A549 (cell line): Measurements from ENCODE around the gene ZBTB48. TPM values are rescaled to one million over a fixed set of nuclear protein-coding genes. Genes with fewer than 3 reads are reported as not detected.

Experiments
- ATAC-seq, 2 experiments: fragments of 200-7000 bp in 1 of 2; fragments of >200 bp in 1 of 2; cut with Nextera tagmentation in 1 of 2; cut with Tn5 transposase in 1 of 2; 3 replicates each; pipeline versions ENCODE4 v1.8.0 to v1.9.1; 2018 to 2020; ENCODE audit warnings: mild to moderate bottlenecking in 1 of 2, moderate library complexity in 1 of 2
- CTCF ChIA-PET: fragments of 300-600 bp; sonication (Branson Sonifier 250); formaldehyde crosslinking; extraction: SDS; loops from one replicate; lab custom pipeline; 2021; ENCODE audit warnings: antibody characterized with exemption, inconsistent platforms; lab: Yijun Ruan, JAX
- POLR2A ChIA-PET: fragments of 350-600 bp; formaldehyde crosslinking; extraction: SDS; loops from one replicate; lab custom pipeline; 2021; ENCODE audit warnings: antibody characterized with exemption, inconsistent platforms; lab: Yijun Ruan, JAX
- DNase-seq, 2 experiments: peaks; one replicate each; pipeline versions ENCODE4 v3.0.0 to v3.0.0-alpha.2; 2011 to 2016; ENCODE audit warnings: low read depth in 1 of 2, low spot score in 1 of 2
- FAIRE-seq: peaks from 2 replicates; lab custom pipeline; 2011; peaks lifted over from hg19 to GRCh38; lab: Jason Lieb, UNC
- H3K27ac ChIP-seq, 2 experiments: fragments of >200 bp; sonication (Bioruptor Twin); formaldehyde crosslinking; 3 replicates each; pipeline ENCODE4 v1.5.1; 2016 to 2017
- H3K4me1 ChIP-seq: fragments of >200 bp; sonication (Bioruptor Twin); formaldehyde crosslinking; 3 replicates; pipeline ENCODE4 v1.6.1; 2016
- H3K4me2 ChIP-seq: fragments of >200 bp; sonication (Bioruptor Twin); formaldehyde crosslinking; 3 replicates; pipeline ENCODE4 v1.6.1; 2016
- H3K4me3 ChIP-seq: fragments of >200 bp; sonication (Bioruptor Twin); formaldehyde crosslinking; 3 replicates; pipeline ENCODE4 v1.5.1; 2016
- H3K9me3 ChIP-seq: fragments of >200 bp; sonication (Bioruptor Twin); formaldehyde crosslinking; 3 replicates; pipeline ENCODE4 v1.6.1; 2016
- BHLHE40 ChIP-seq: IDR thresholded peaks from 2 replicates; pipeline ENCODE4 v1.6.1; 2012; ENCODE audit warnings: low read depth, low read length, inconsistent platforms
- EHF ChIP-seq: fragments of 250-450 bp; sonication (Bioruptor Pico); IDR thresholded peaks from 2 replicates; pipeline ENCODE4 v1.5.0; 2020; ENCODE audit warnings: mild to moderate bottlenecking
- EHMT2 ChIP-seq: fragments of 200-600 bp; sonication (generic); IDR thresholded peaks from 2 replicates; pipeline ENCODE4 v1.6.1; 2016; ENCODE audit warnings: antibody characterized with exemption, low read depth, mild to moderate bottlenecking, moderate library complexity
- EP300 ChIP-seq, 2 experiments: fragments of >200 bp; sonication (Bioruptor Twin); formaldehyde crosslinking; IDR thresholded peaks; 2 replicates in 1 of 2; 3 replicates in 1 of 2; pipeline ENCODE4 v1.6.1; 2016 to 2017
- FOSB ChIP-seq: fragments of 250-450 bp; sonication (Bioruptor Pico); IDR thresholded peaks from 2 replicates; pipeline ENCODE4 v1.5.0; 2020; ENCODE audit warnings: mild to moderate bottlenecking, moderate library complexity
- HDAC2 ChIP-seq: fragments of 200-600 bp; sonication (generic); IDR thresholded peaks from 2 replicates; pipeline ENCODE4 v1.6.1; 2016
- HOXB5 ChIP-seq: fragments of 250-450 bp; sonication (Bioruptor Pico); IDR thresholded peaks from 2 replicates; pipeline ENCODE4 v1.5.0; 2020; ENCODE audit warnings: mild to moderate bottlenecking, moderate library complexity
- JUN ChIP-seq, 2 experiments: fragments of >200 bp; sonication (Bioruptor Twin); formaldehyde crosslinking; IDR thresholded peaks; 2 replicates in 1 of 2; 3 replicates in 1 of 2; pipeline ENCODE4 v1.6.1; 2016 to 2017
- NR3C1 ChIP-seq: fragments of >200 bp; sonication (Bioruptor Twin); formaldehyde crosslinking; IDR thresholded peaks from 3 replicates; pipeline ENCODE4 v1.6.1; 2017
- RAD21 ChIP-seq, 2 experiments: fragments of >200 bp in 1 of 2; sonication (Bioruptor Twin) in 1 of 2; formaldehyde crosslinking in 1 of 2; IDR thresholded peaks in 1 of 2; conservative IDR thresholded peaks in 1 of 2; 2 replicates in 1 of 2; 3 replicates in 1 of 2; pipeline ENCODE4 v1.6.1; 2012 to 2018; ENCODE audit warnings: inconsistent platforms in 1 of 2
- RCOR1 ChIP-seq: fragments of 150-350 bp; IDR thresholded peaks from 2 replicates; pipeline ENCODE4 v1.6.1; 2014; ENCODE audit warnings: antibody characterized with exemption, low read length, low read depth
- RFX5 ChIP-seq: fragments of 450-650 bp; IDR thresholded peaks from 2 replicates; pipeline ENCODE4 v1.7.1; 2014; ENCODE audit warnings: antibody characterized with exemption, mild to moderate bottlenecking, moderate library complexity
- TFCP2L1 ChIP-seq: fragments of 250-450 bp; sonication (Bioruptor Pico); IDR thresholded peaks from 2 replicates; pipeline ENCODE4 v1.5.0; 2021; ENCODE audit warnings: mild to moderate bottlenecking
- TP53 ChIP-seq: fragments of 250-450 bp; sonication (Bioruptor Pico); IDR thresholded peaks from 2 replicates; pipeline ENCODE4 v1.5.0; 2021; ENCODE audit warnings: mild to moderate bottlenecking, moderate library complexity
- ZFP36 ChIP-seq: fragments of 450-650 bp; IDR thresholded peaks from 2 replicates; pipeline ENCODE4 v1.6.1; 2014; ENCODE audit warnings: borderline replicate concordance; ENCODE audit not compliant: partially characterized antibody
- WGBS: methylation state at CpG from one replicate; pipeline ENCODE4 v1.1.6; 2017; ENCODE audit errors: missing lambda C conversion rate; 5-methylcytosine and 5-hydroxymethylcytosine counted together
- polyA plus RNA-seq, 4 experiments: library from polyadenylated mRNA; depleted of rRNA in 3 of 4; stranded (reverse); fragments of >200 nt; fragmentation: RNase III in 1 of 4; extraction: RNeasy Plus Mini Kit Qiagen cat#74134 plus additional on column Dnase treatment in 1 of 4; gene quantifications; 2 replicates in 3 of 4; 3 replicates in 1 of 4; pipeline ENCODE4 v1.2.3, GENCODE V29; 2011 to 2017
- TF ChIP-seq, protein P1 (sequence below): fragments of >200 bp; sonication (Bioruptor Twin); formaldehyde crosslinking; IDR thresholded peaks from 3 replicates; pipeline ENCODE4 v1.5.1; 2016
- TF ChIP-seq, protein P2 (sequence below): fragments of 450-650 bp; IDR thresholded peaks from 2 replicates; pipeline ENCODE4 v1.6.1; 2014; ENCODE audit warnings: antibody characterized with exemption
- TF ChIP-seq, protein P3 (sequence below): fragments of 200-600 bp; sonication (generic); IDR thresholded peaks from 2 replicates; pipeline ENCODE4 v1.6.1; 2016; ENCODE audit warnings: antibody characterized with exemption, mild to moderate bottlenecking, moderate library complexity
- TF ChIP-seq, protein P4 (sequence below): fragments of >200 bp; sonication (Bioruptor Twin); formaldehyde crosslinking; IDR thresholded peaks from 3 replicates; pipeline ENCODE4 v1.6.1; 2016

ZBTB48 gene
- polyA plus RNA-seq, 2 of the 4 experiments (the other 2 are of a cell fraction), result 8.0 to 13.1 TPM

DNA sequence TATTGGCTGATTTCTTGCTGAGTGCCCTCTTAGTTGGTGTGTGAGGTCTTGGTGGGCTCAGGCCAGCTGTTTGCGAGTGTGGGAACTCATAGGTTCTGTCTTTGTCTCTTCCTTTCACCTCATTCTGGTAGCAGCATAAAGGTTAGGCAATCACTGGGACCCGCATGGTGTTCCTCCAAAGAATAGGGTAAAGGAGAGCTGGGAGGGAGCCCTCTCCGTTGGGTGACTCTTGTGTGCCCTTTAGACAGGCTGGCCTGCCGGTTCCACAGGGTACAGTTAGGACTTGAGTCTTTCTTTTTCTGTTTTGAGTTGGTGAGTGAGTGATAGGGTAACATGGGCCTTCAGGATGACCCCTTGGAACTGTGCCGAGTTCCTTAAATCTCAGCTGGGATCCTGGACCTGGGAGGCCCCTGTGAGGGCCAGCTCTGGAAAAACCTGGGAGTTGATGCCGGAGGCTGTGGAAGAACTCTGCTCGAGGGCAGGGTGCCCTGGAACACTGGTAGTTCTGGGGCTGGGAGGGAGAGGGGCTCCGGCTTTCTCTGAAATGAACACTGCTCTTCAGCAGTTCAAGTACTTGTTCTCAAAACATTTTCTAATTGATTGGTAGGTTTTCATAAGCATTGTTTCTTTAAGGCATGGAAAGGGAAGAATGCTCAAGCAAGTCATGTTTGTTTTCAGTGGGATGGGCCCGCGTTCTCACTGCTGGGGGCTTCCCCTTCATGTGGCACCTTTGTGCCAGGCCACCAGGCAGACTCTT, 42.8 kb downstream of the ZBTB48 start:
- no peak overlapping the region for H3K27ac ChIP-seq
- ChIA-PET CTCF (interaction anchor here (1.0 to 1.5 kb wide), 3 partner anchors 11 to 68 kb away, joined by 3 to 4 read pairs (median 3); partner anchors contain the start of gene NOL9), POLR2A (no interaction called here)
- H3K4me3 ChIP-seq, result no peak overlapping the region
- TF ChIP-seq NR3C1, result no peak
- TF ChIP-seq RAD21 (conservative IDR thresholded peaks at IDR 0.05 in 1 of 2, IDR thresholded peaks at IDR 0.05 in 1 of 2), result no peak
- no peak for TF ChIP-seq EHF (CRISPR knock-in tag)
- TF ChIP-seq ZFP36, result no peak
- TF ChIP-seq, protein P1, sequence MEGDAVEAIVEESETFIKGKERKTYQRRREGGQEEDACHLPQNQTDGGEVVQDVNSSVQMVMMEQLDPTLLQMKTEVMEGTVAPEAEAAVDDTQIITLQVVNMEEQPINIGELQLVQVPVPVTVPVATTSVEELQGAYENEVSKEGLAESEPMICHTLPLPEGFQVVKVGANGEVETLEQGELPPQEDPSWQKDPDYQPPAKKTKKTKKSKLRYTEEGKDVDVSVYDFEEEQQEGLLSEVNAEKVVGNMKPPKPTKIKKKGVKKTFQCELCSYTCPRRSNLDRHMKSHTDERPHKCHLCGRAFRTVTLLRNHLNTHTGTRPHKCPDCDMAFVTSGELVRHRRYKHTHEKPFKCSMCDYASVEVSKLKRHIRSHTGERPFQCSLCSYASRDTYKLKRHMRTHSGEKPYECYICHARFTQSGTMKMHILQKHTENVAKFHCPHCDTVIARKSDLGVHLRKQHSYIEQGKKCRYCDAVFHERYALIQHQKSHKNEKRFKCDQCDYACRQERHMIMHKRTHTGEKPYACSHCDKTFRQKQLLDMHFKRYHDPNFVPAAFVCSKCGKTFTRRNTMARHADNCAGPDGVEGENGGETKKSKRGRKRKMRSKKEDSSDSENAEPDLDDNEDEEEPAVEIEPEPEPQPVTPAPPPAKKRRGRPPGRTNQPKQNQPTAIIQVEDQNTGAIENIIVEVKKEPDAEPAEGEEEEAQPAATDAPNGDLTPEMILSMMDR, result no peak
- no peak for TF ChIP-seq BHLHE40
- TF ChIP-seq, protein P2, sequence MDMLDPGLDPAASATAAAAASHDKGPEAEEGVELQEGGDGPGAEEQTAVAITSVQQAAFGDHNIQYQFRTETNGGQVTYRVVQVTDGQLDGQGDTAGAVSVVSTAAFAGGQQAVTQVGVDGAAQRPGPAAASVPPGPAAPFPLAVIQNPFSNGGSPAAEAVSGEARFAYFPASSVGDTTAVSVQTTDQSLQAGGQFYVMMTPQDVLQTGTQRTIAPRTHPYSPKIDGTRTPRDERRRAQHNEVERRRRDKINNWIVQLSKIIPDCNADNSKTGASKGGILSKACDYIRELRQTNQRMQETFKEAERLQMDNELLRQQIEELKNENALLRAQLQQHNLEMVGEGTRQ, result no peak
- TF ChIP-seq RCOR1, result no peak
- no peak for TF ChIP-seq JUN (IDR thresholded peaks at IDR 0.05)
- TF ChIP-seq FOSB, result no peak
- TF ChIP-seq HDAC2, result no peak
- TF ChIP-seq TFCP2L1 (CRISPR knock-in tag), result no peak
- TF ChIP-seq EP300 (IDR thresholded peaks at IDR 0.05), result no peak
- TF ChIP-seq, protein P3, sequence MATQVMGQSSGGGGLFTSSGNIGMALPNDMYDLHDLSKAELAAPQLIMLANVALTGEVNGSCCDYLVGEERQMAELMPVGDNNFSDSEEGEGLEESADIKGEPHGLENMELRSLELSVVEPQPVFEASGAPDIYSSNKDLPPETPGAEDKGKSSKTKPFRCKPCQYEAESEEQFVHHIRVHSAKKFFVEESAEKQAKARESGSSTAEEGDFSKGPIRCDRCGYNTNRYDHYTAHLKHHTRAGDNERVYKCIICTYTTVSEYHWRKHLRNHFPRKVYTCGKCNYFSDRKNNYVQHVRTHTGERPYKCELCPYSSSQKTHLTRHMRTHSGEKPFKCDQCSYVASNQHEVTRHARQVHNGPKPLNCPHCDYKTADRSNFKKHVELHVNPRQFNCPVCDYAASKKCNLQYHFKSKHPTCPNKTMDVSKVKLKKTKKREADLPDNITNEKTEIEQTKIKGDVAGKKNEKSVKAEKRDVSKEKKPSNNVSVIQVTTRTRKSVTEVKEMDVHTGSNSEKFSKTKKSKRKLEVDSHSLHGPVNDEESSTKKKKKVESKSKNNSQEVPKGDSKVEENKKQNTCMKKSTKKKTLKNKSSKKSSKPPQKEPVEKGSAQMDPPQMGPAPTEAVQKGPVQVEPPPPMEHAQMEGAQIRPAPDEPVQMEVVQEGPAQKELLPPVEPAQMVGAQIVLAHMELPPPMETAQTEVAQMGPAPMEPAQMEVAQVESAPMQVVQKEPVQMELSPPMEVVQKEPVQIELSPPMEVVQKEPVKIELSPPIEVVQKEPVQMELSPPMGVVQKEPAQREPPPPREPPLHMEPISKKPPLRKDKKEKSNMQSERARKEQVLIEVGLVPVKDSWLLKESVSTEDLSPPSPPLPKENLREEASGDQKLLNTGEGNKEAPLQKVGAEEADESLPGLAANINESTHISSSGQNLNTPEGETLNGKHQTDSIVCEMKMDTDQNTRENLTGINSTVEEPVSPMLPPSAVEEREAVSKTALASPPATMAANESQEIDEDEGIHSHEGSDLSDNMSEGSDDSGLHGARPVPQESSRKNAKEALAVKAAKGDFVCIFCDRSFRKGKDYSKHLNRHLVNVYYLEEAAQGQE, result no peak
- TF ChIP-seq, protein P4, sequence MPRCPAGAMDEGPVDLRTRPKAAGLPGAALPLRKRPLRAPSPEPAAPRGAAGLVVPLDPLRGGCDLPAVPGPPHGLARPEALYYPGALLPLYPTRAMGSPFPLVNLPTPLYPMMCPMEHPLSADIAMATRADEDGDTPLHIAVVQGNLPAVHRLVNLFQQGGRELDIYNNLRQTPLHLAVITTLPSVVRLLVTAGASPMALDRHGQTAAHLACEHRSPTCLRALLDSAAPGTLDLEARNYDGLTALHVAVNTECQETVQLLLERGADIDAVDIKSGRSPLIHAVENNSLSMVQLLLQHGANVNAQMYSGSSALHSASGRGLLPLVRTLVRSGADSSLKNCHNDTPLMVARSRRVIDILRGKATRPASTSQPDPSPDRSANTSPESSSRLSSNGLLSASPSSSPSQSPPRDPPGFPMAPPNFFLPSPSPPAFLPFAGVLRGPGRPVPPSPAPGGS, result no peak
- no peak for TF ChIP-seq RFX5
- TF ChIP-seq TP53 (CRISPR knock-in tag), result no peak
- TF ChIP-seq EHMT2, result no peak
- TF ChIP-seq HOXB5 (CRISPR knock-in tag), result no peak
- H3K4me1 ChIP-seq, result peaks cover 12% of the 10 kb centered on the region; the same call in 2 of the 3 replicates
- no peaks in the 10 kb centered on the region for H3K9me3 ChIP-seq
- ATAC-seq, result no peak
- WGBS, result 82% methylated on average over 10 of the region's 10 CpGs
- H3K4me2 ChIP-seq, result no peak overlapping the region
- DNase-seq, result no peak
- FAIRE-seq, result no peak
